K562 (cell line): ENCODE data around the gene TUBB4B. TPM values are rescaled to one million over a fixed set of nuclear protein-coding genes. Genes with fewer than 3 reads are reported as not detected.
A peak's percentile ranks its signal among the peaks of the same experiment; 100 is the strongest.

ENCODE experiments used
- ATAC-seq: fragments of 200-7000 bp; cut with Tn5 transposase; 3 replicates; pipeline ENCODE4 v1.9.1; 2020; ENCODE audit warnings: moderate library complexity
- BruUV-seq: library from RNA; stranded (reverse); fragments of 400-500 nt; replicated peaks from 2 replicates; lab custom pipeline; 2021; lab: Mats Ljungman, UMichigan
- CTCF ChIA-PET: fragments of 300-600 bp; formaldehyde crosslinking; extraction: SDS; loops from one replicate; lab custom pipeline; 2021; ENCODE audit warnings: low intra/inter-chr PET ratio; lab: Yijun Ruan, JAX
- POLR2A ChIA-PET: fragments of 300-600, 350-650 bp; sonication (Branson Sonifier 250); formaldehyde crosslinking; extraction: SDS; loops from one replicate; lab custom pipeline; 2021; ENCODE audit warnings: antibody characterized with exemption, inconsistent platforms; lab: Yijun Ruan, JAX
- DNase-seq, 4 experiments: peaks; one replicate each; pipeline versions ENCODE4 v3.0.0 to v3.0.0-alpha.2; 2011 to 2018; ENCODE audit warnings: low spot score in 3 of 4, mixed read lengths in 3 of 4; ENCODE audit errors: extremely low read depth in 1 of 4
- FAIRE-seq: peaks from 2 replicates; lab custom pipeline; 2011; peaks lifted over from hg19 to GRCh38; lab: Jason Lieb, UNC
- H2AFZ ChIP-seq: 2 replicates; pipeline ENCODE4 v1.6.0; 2011; ENCODE audit warnings: low read depth, low read length, control low read depth, inconsistent platforms
- H3K27ac ChIP-seq: fragments of 200-600 bp; 3 replicates; pipeline ENCODE4 v1.8.0; 2011; ENCODE audit warnings: low read depth, mild to moderate bottlenecking, control low read depth, inconsistent platforms, low read length, moderate library complexity, mixed read lengths; ENCODE audit errors: extremely low read depth
- H3K27me3 ChIP-seq, 2 experiments: fragments of 300-600 bp in 1 of 2; 2 replicates in 1 of 2; 3 replicates in 1 of 2; pipeline versions ENCODE4 v1.6.0 to v1.8.0; 2011; ENCODE audit warnings: inconsistent platforms in 2 of 2, low read length in 2 of 2, mild to moderate bottlenecking in 1 of 2, mixed read lengths in 1 of 2, moderate library complexity in 1 of 2; ENCODE audit not compliant: control insufficient read depth in 2 of 2, insufficient read depth in 2 of 2
- H3K36me3 ChIP-seq: fragments of 300-600 bp; 3 replicates; pipeline ENCODE4 v1.8.0; 2011; ENCODE audit warnings: mild to moderate bottlenecking, low read length, inconsistent platforms; ENCODE audit not compliant: control insufficient read depth, insufficient read depth
- H3K4me1 ChIP-seq, 2 experiments: fragments of 200-600 bp in 1 of 2; replicated peaks in 1 of 2; 2 replicates in 1 of 2; 3 replicates in 1 of 2; pipeline versions ENCODE4 v1.5.1 to v1.8.0; 2011; ENCODE audit warnings: inconsistent platforms in 2 of 2, low read length in 2 of 2, mild to moderate bottlenecking in 1 of 2, mixed read lengths in 1 of 2, moderate library complexity in 1 of 2; ENCODE audit not compliant: control insufficient read depth in 2 of 2, insufficient read depth in 2 of 2
- H3K4me2 ChIP-seq: 2 replicates; pipeline ENCODE4 v1.6.1; 2011; ENCODE audit warnings: low read length, control low read depth, inconsistent platforms, mixed read lengths; ENCODE audit not compliant: insufficient read depth
- H3K4me3 ChIP-seq: fragments of 200-600 bp; sonication (generic), shearing (Covaris generic); 2 replicates; pipeline ENCODE4 v1.5.1; 2016; ENCODE audit warnings: control low read depth, inconsistent platforms
- H3K79me2 ChIP-seq: fragments of 200-600 bp; 3 replicates; pipeline ENCODE4 v1.8.0; 2011; ENCODE audit warnings: low read length, inconsistent platforms; ENCODE audit not compliant: control insufficient read depth, insufficient read depth
- H3K9ac ChIP-seq, 2 experiments: 2 replicates each; pipeline versions ENCODE4 v1.6.0 to v1.6.1; 2011; ENCODE audit warnings: low read depth in 2 of 2, low read length in 2 of 2, control low read depth in 1 of 2, inconsistent platforms in 1 of 2, mild to moderate bottlenecking in 1 of 2, mixed read lengths in 1 of 2; ENCODE audit not compliant: insufficient read depth in 1 of 2
- H3K9me1 ChIP-seq: one replicate; pipeline ENCODE4 v1.6.0; 2011; ENCODE audit warnings: inconsistent platforms, mild to moderate bottlenecking, low read length, moderate library complexity; ENCODE audit not compliant: control insufficient read depth, insufficient read depth
- H3K9me3 ChIP-seq: replicated peaks from 2 replicates; pipeline ENCODE4 v1.5.1; 2011; ENCODE audit warnings: low read depth, low read length, inconsistent platforms; ENCODE audit not compliant: control insufficient read depth, insufficient read depth
- H4K20me1 ChIP-seq: replicated peaks from 2 replicates; pipeline ENCODE4 v1.6.1; 2011; ENCODE audit warnings: low read length, inconsistent platforms, mixed read lengths; ENCODE audit not compliant: control insufficient read depth, insufficient read depth
- ATF2 ChIP-seq: sonication (generic); formaldehyde crosslinking; IDR thresholded peaks from 2 replicates; pipeline ENCODE4 v1.8.1; 2022; ENCODE audit warnings: missing genetic modification reagents
- BRCA1 ChIP-seq, 2 experiments: fragments of 450-650 bp in 1 of 2; sonication (generic) in 1 of 2; formaldehyde crosslinking in 1 of 2; IDR thresholded peaks; 2 replicates each; pipeline versions ENCODE4 v1.5.0 to v1.6.1; 2017 to 2020; ENCODE audit warnings: mild to moderate bottlenecking in 1 of 2, missing genetic modification reagents in 1 of 2
- ETV1 ChIP-seq: fragments of 450-650 bp; conservative IDR thresholded peaks from 2 replicates; pipeline ENCODE4 v1.6.1; 2016; ENCODE audit warnings: missing genetic modification characterization, control low read depth, low read depth, missing compliant biosample characterization
- FOXM1 ChIP-seq, 2 experiments: fragments of 450-650 bp in 1 of 2; sonication (generic) in 1 of 2; formaldehyde crosslinking in 1 of 2; IDR thresholded peaks; 2 replicates each; pipeline versions ENCODE4 v1.6.1 to v1.9.0; 2017 to 2022; ENCODE audit warnings: low read depth in 2 of 2, mild to moderate bottlenecking in 2 of 2, missing genetic modification reagents in 1 of 2, moderate library complexity in 1 of 2
- HMG20A ChIP-seq: fragments of 450-650 bp; formaldehyde crosslinking; conservative IDR thresholded peaks from 2 replicates; pipeline ENCODE4 v1.4.0; 2020; ENCODE audit warnings: mild to moderate bottlenecking, mixed read lengths
- MCM7 ChIP-seq, 2 experiments: fragments of 450-650 bp; IDR thresholded peaks; 2 replicates each; pipeline ENCODE4 v1.6.1; 2016 to 2018
- POLR2G ChIP-seq: fragments of 200-400 bp; formaldehyde crosslinking; IDR thresholded peaks from 2 replicates; pipeline ENCODE4 v1.6.1; 2017; ENCODE audit warnings: low read depth, mild to moderate bottlenecking, antibody characterized with exemption, low read length, moderate library complexity
- RBFOX2 ChIP-seq: fragments of 200-400 bp; formaldehyde crosslinking; IDR thresholded peaks from 2 replicates; pipeline ENCODE4 v1.6.1; 2017; ENCODE audit warnings: low read depth, mild to moderate bottlenecking, low read length, moderate library complexity
- RBM17 ChIP-seq: fragments of 200-400 bp; formaldehyde crosslinking; IDR thresholded peaks from 2 replicates; pipeline ENCODE4 v1.6.1; 2017; ENCODE audit warnings: low read depth, mild to moderate bottlenecking, low read length, borderline replicate concordance
- SIRT6 ChIP-seq: IDR thresholded peaks from one replicate; pipeline ENCODE4 v1.6.1; 2012; ENCODE audit warnings: low read depth, mild to moderate bottlenecking, control low read depth, inconsistent platforms, low read length, moderate library complexity
- SOX6 ChIP-seq: fragments of 450-650 bp; IDR thresholded peaks from 2 replicates; pipeline ENCODE4 v1.6.1; 2014; ENCODE audit warnings: mild to moderate bottlenecking
- THAP7 ChIP-seq: fragments of 250-450 bp; sonication (Bioruptor Pico); IDR thresholded peaks from 2 replicates; pipeline ENCODE4 v1.5.0; 2021
- ZNF277 ChIP-seq: fragments of 250-450 bp; sonication (Bioruptor Pico); IDR thresholded peaks from 2 replicates; pipeline ENCODE4 v1.8.0; 2022; ENCODE audit warnings: inconsistent platforms, mild to moderate bottlenecking, moderate library complexity, borderline replicate concordance
- ZNF507 ChIP-seq: conservative IDR thresholded peaks from 2 replicates; pipeline ENCODE4 v1.6.1; 2017; ENCODE audit warnings: missing genetic modification characterization, missing compliant biosample characterization
- ZNF75A ChIP-seq: fragments of 450-650 bp; formaldehyde crosslinking; IDR thresholded peaks from 2 replicates; pipeline ENCODE4 v1.4.0; 2020; ENCODE audit warnings: mild to moderate bottlenecking
- WGBS: fragments of 100-300 bp; shearing (Covaris generic); methylation state at CpG from one replicate; pipeline ENCODE4 v1.1.6; 2016; ENCODE audit warnings: low coverage, mixed read lengths; ENCODE audit not compliant: insufficient coverage; ENCODE audit errors: missing lambda C conversion rate; 5-methylcytosine and 5-hydroxymethylcytosine counted together
- in situ Hi-C: fragments of 300-500 bp; cut with MboI; formaldehyde crosslinking; loops from 4 replicates; pipeline ENCODE4 v1.15.0; 2018; ENCODE audit warnings: inconsistent platforms, mixed read lengths
- intact Hi-C: fragments of 100-400 bp; cut with micrococcal nuclease; formaldehyde crosslinking; loops from 2 replicates; pipeline ENCODE4 v1.14.2; 2022
- polyA plus RNA-seq, 8 experiments: library from polyadenylated mRNA; depleted of rRNA in 4 of 8; stranded (reverse) in 5 of 8; unstranded in 3 of 8; fragments of >200 nt; fragmentation: Nextera tagmentation in 2 of 8; fragmentation: Illumina TruSeq in 1 of 8; extraction: Ambion mirVana in 2 of 8; extraction: Trizol in 1 of 8; gene quantifications; 2 replicates each; pipeline versions ENCODE4 v1.2.1 to v1.2.3, GENCODE V29; 2011 to 2014; ENCODE audit warnings: inconsistent platforms in 1 of 8, missing spikeins in 1 of 8
- total RNA-seq, 7 experiments: library from RNA; depleted of rRNA in 6 of 7; stranded (reverse); fragments of >200 nt in 6 of 7; fragmentation: Illumina TruSeq in 2 of 7; extraction: Trizol in 2 of 7; gene quantifications; 2 replicates each; pipeline versions ENCODE4 v1.2.1 to v1.2.3, GENCODE V29; 2011 to 2021; ENCODE audit warnings: low replicate concordance in 1 of 7
- TF ChIP-seq, protein P1 (sequence below): fragments of 200-400 bp; formaldehyde crosslinking; IDR thresholded peaks from 2 replicates; pipeline ENCODE4 v1.6.1; 2017; ENCODE audit warnings: mild to moderate bottlenecking, low read depth, low read length, moderate library complexity

The TUBB4B gene
- total and polyA plus RNA-seq, 9 of the 15 experiments (the other 6 are each of a cell fraction or from before 2014, with no cell fraction given) = 24.1 to 443 (median 268) TPM

DNA sequence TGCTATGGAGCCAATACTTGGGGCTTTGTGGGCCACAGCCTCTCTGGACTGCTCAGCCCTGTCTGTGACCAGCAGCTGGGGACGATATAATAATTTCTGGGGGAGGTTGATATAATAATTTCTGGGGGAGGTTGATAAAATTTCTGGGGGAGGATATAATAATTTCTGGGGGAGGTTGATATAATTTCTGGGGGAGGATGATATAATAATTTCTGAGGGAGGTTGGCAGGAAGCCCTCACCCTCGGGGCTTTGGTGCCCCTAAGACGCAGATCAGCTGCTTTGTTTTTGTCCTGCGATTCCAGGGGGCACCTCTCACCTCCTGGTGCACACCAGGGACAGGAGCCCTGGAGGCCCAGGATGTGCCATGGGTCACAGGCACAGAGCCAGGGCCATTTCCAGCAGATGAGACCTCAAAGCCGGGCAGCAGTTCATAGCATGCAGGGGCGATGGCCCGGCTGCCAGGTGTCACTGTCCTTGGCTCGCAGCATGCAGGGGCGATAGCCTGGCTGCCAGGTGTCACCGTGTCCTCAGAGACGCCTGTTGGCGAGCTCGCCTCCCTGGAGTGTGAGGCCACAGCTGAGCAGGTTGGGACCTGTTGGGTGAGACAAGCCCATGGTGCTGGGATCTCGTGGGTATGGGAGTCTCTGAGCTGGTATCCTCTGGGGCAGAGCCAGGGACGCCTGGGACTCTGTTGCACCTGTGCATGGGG, 32.7 kb downstream of the TUBB4B start:
- intact Hi-C loops = no loop called here
- TF ChIP-seq THAP7 (CRISPR knock-in tag) (no peak), HMG20A (CRISPR knock-in tag) (no peak), ZNF507 (tag) (no peak), SIRT6 (no peak), RBM17 (no peak), MCM7 (IDR thresholded peaks at IDR 0.05) (no peak), ETV1 (tag) (no peak), SOX6 (no peak), RBFOX2 (peak; percentile 55), FOXM1 (IDR thresholded peaks at IDR 0.05; ENCODE audit: low read depth) (no peak), FOXM1 (CRISPR knock-in tag; IDR thresholded peaks at IDR 0.05; ENCODE audit: low read depth) (0 out of 2 replicates have a peak, but pooled peaks have one; percentile 36), ATF2 (CRISPR knock-in tag) (no peak), BRCA1 (IDR thresholded peaks at IDR 0.05) (no peak), BRCA1 (CRISPR knock-in tag; IDR thresholded peaks at IDR 0.05) (no peak), ZNF277 (CRISPR knock-in tag) (no peak), ZNF75A (CRISPR knock-in tag) (no peak), POLR2G (peak; percentile 60)
- TF ChIP-seq, protein P1, sequence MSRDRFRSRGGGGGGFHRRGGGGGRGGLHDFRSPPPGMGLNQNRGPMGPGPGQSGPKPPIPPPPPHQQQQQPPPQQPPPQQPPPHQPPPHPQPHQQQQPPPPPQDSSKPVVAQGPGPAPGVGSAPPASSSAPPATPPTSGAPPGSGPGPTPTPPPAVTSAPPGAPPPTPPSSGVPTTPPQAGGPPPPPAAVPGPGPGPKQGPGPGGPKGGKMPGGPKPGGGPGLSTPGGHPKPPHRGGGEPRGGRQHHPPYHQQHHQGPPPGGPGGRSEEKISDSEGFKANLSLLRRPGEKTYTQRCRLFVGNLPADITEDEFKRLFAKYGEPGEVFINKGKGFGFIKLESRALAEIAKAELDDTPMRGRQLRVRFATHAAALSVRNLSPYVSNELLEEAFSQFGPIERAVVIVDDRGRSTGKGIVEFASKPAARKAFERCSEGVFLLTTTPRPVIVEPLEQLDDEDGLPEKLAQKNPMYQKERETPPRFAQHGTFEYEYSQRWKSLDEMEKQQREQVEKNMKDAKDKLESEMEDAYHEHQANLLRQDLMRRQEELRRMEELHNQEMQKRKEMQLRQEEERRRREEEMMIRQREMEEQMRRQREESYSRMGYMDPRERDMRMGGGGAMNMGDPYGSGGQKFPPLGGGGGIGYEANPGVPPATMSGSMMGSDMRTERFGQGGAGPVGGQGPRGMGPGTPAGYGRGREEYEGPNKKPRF = no peak
- Histone ChIP-seq H3K9me3 (no peaks in the 10 kb centered on the region), H3K79me2 (peaks cover 23% of the 10 kb centered on the region), H2AFZ (no peak overlapping the region), H3K4me2 (no peak overlapping the region), H3K9me1 (no peaks in the 10 kb centered on the region), H3K27me3 (no peaks in the 10 kb centered on the region), H3K27ac (no peak overlapping the region), H3K36me3 (peaks cover 50% of the 10 kb centered on the region), H3K4me3 (no peak overlapping the region), H4K20me1 (no peaks in the 10 kb centered on the region), H3K9ac (peak overlapping the region in 1 of 2 experiments; percentile 88; a peak in 2 of 4 replicates), H3K4me1 (peaks cover 27 to 87% of the 10 kb centered on the region in 2 experiments)
- CTCF ChIA-PET = no interaction called here
- WGBS = 79% methylated on average over 14 of the region's 15 CpGs
- POLR2A ChIA-PET = interaction anchor here (0.6 to 1.3 kb wide), 8 partner anchors 9 to 388 kb away, joined by 3 to 6 read pairs (median 3); partner anchors contain the start of gene TRAF2
- ATAC-seq = no peak
- BruUV-seq = no TSS peak
- in situ Hi-C loops = no loop called here
- FAIRE-seq = no peak
- peak in 2 of 4 experiments; percentile 59 to 62 for DNase-seq
